Nephron progenitor cell (in vitro differentiated cells): ENCODE measurements around the gene BRAF.
"Not testable (repeated sequence)": the region's sequence is repeated elsewhere in the genome, so short reads cannot be mapped to it uniquely, and the experiment has no call there.

Source experiments
- DNase-seq: peaks from one replicate; pipeline ENCODE4 v3.0.0; 2021
- H3K27ac Mint-ChIP-seq: 2 replicates; pipeline ENCODE4 v1.8.0; 2021; ENCODE audit warnings: mild to moderate bottlenecking, moderate library complexity, mixed read lengths
- H3K27me3 Mint-ChIP-seq: 2 replicates; pipeline ENCODE4 v1.8.0; 2021; ENCODE audit warnings: mild to moderate bottlenecking, low read depth, mixed read lengths; ENCODE audit not compliant: poor library complexity
- H3K36me3 Mint-ChIP-seq: 2 replicates; pipeline ENCODE4 v1.8.0; 2021; ENCODE audit warnings: low read depth, mixed read lengths
- H3K4me1 Mint-ChIP-seq: 2 replicates; pipeline ENCODE4 v1.8.0; 2021; ENCODE audit warnings: mixed read lengths
- H3K4me3 Mint-ChIP-seq: 2 replicates; pipeline ENCODE4 v1.8.0; 2021; ENCODE audit warnings: mild to moderate bottlenecking, moderate library complexity, mixed read lengths
- H3K9me3 Mint-ChIP-seq: 2 replicates; pipeline ENCODE4 v1.8.0; 2021; ENCODE audit warnings: mild to moderate bottlenecking, moderate library complexity, mixed read lengths
- TF ChIP-seq, protein P1 (sequence below): fragments of 200-600 bp; sonication (generic); IDR thresholded peaks from 2 replicates; pipeline ENCODE4 v1.5.0; 2021; ENCODE audit warnings: antibody characterized with exemption

Gene BRAF

DNA sequence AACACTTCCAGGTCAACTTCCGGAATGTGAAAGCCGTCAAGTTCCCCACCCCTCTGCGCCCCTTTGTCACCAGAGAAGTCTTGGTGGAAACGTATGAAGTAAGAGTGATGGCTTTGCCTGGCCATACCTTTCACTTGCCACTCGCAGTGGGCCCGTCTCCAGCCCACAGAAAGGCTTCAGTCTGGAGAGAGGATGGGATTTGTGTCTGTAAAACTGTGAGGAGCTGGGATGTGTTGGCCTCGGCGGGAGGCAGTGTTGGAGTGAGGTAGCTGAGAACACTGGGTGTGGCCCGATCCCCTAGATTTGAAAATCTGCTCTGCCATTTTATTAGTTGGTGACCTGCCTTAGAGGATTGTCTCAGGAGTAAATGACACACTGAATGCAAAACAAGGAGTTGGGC, 245.5 kb downstream of the BRAF start:
- Mint-ChIP-seq H3K27ac (no peak overlapping the region), H3K4me3 (no peak overlapping the region), H3K9me3 (no peaks in the 10 kb centered on the region), H3K4me1 (peaks cover 37% of the 10 kb centered on the region), H3K27me3 (peaks cover 21% of the 10 kb centered on the region), H3K36me3 (peaks cover 36% of the 10 kb centered on the region)
- DNase-seq, result no peak
- TF ChIP-seq, protein P1, sequence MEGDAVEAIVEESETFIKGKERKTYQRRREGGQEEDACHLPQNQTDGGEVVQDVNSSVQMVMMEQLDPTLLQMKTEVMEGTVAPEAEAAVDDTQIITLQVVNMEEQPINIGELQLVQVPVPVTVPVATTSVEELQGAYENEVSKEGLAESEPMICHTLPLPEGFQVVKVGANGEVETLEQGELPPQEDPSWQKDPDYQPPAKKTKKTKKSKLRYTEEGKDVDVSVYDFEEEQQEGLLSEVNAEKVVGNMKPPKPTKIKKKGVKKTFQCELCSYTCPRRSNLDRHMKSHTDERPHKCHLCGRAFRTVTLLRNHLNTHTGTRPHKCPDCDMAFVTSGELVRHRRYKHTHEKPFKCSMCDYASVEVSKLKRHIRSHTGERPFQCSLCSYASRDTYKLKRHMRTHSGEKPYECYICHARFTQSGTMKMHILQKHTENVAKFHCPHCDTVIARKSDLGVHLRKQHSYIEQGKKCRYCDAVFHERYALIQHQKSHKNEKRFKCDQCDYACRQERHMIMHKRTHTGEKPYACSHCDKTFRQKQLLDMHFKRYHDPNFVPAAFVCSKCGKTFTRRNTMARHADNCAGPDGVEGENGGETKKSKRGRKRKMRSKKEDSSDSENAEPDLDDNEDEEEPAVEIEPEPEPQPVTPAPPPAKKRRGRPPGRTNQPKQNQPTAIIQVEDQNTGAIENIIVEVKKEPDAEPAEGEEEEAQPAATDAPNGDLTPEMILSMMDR, result no peak

DNA sequence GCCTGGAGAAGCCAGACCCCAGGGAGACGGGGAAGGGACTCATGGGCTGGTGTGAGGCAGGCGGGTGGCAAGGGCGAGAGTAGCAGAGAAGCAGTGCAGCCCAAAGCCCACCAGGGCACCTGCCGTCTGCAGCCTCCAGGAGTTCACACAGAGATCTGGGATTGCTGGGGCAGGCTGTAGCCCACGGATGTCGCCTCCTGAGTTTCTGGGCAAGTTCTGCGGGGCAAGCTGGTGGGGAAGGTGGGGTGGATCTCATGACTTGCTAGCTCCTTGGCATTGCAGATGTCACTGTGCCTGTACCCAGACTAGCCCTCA, 246.0 kb downstream of the BRAF start:
- Mint-ChIP-seq H3K4me3 (no peak overlapping the region), H3K27me3 (peaks cover 25% of the 10 kb centered on the region), H3K4me1 (peaks cover 36% of the 10 kb centered on the region), H3K9me3 (no peaks in the 10 kb centered on the region), H3K27ac (no peak overlapping the region), H3K36me3 (peaks cover 32% of the 10 kb centered on the region)
- TF ChIP-seq, protein P1, result no peak
- DNase-seq, result no peak

GRCh38 chr7:140678081-140678815, 246.5 kb downstream of the BRAF start:
- Mint-ChIP-seq H3K27me3 (peaks cover 30% of the 10 kb centered on the region), H3K27ac (no peak overlapping the region), H3K9me3 (no peaks in the 10 kb centered on the region), H3K36me3 (peaks cover 30% of the 10 kb centered on the region), H3K4me1 (peaks cover 36% of the 10 kb centered on the region), H3K4me3 (no peak overlapping the region)
- TF ChIP-seq, protein P1, result no peak
- DNase-seq, result no peak

DNA sequence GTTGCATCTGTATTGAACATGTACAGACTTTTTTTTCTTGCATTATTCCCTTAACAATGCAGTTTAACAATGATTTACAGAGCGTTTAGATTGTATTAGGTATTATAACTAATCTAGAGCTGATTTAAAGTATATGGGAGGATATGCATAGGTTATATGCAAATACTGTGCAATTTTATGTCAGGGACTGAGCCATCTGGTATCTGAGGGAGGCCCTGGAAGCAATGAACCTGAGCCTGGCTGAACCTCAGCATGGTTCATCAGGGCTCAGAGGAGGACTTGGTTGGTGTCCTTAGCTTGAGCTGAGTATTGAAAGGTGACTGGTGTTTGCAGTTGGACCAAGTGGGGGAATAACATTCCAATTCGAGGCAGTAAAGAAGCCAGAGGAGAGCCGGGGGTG, 247.2 kb downstream of the BRAF start:
- H3K9me3 Mint-ChIP-seq, result no peaks in the 10 kb centered on the region
- no peak for DNase-seq
- H3K36me3 Mint-ChIP-seq, result peaks cover 30% of the 10 kb centered on the region
- no peak overlapping the region for H3K27ac Mint-ChIP-seq
- TF ChIP-seq, protein P1, result no peak
- no peak overlapping the region for H3K4me3 Mint-ChIP-seq
- H3K27me3 Mint-ChIP-seq, result peaks cover 30% of the 10 kb centered on the region
- peaks cover 36% of the 10 kb centered on the region for H3K4me1 Mint-ChIP-seq

DNA sequence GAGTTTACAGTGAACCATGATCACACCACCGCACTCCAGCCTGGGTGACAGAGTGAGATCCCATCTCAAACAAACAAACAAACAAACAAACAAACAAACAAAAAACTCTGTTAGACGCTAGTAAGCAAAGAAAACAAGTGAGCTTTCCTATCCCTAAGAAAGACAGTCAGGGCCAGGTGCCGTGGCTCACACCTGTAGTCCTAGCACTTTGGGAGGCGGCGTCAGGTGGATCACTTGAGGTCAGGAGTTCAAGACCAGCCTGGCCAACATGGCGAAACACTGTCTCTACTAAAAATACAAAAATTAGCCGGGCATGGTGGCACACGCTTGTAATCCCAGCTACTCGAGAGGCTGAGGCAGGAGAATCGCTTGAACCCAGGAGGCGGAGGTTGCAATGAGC, 247.8 kb downstream of the BRAF start:
- not testable (repeated sequence) for DNase-seq, H3K27ac Mint-ChIP-seq, H3K4me3 Mint-ChIP-seq, H3K9me3 Mint-ChIP-seq
- Mint-ChIP-seq H3K36me3 (peaks cover 25% of the 10 kb centered on the region), H3K4me1 (peaks cover 36% of the 10 kb centered on the region), H3K27me3 (peaks cover 36% of the 10 kb centered on the region)

- no peak overlapping the region for H3K4me3 Mint-ChIP-seq
- TF ChIP-seq, protein P1, result no peak
- DNase-seq, result no peak
- H3K9me3 Mint-ChIP-seq, result no peaks in the 10 kb centered on the region
- no peak overlapping the region for H3K27ac Mint-ChIP-seq
- peaks cover 41% of the 10 kb centered on the region for H3K27me3 Mint-ChIP-seq
- peaks cover 37% of the 10 kb centered on the region for H3K4me1 Mint-ChIP-seq
- H3K36me3 Mint-ChIP-seq, result peaks cover 24% of the 10 kb centered on the region
These were observed 248.4 kb downstream of the BRAF start for GRCh38 chr7:140676306-140676705.
